Astrocyte of the cerebellum (primary cell): ENCODE measurements around the gene SHC4.
"Not testable (repeated sequence)": the region's sequence is repeated elsewhere in the genome, so short reads cannot be mapped to it uniquely, and the experiment has no call there.

ENCODE experiments used
- DNase-seq: peaks from one replicate; pipeline ENCODE4 v3.0.0-alpha.2; 2011; ENCODE audit warnings: low read depth
- H3K4me3 ChIP-seq: 2 replicates; pipeline ENCODE4 v1.5.1; 2011; ENCODE audit warnings: mild to moderate bottlenecking, low read depth, low read length, moderate library complexity
- CTCF ChIP-seq: IDR thresholded peaks from 2 replicates; pipeline ENCODE4 v1.5.1; 2012; ENCODE audit warnings: low read length, low read depth, moderate library complexity, mild to moderate bottlenecking; ENCODE audit errors: missing control alignments
- in situ Hi-C: cut with HindIII; loops from 2 replicates; pipeline ENCODE4 v1.10.0; 2017; ENCODE audit warnings: low sequenced_read_pairs

SHC4 gene

GRCh38 chr15:48916721-48917120 is 47.0 kb downstream of the SHC4 start:
- no peak for TF ChIP-seq CTCF
- no peak for DNase-seq
- in situ Hi-C loops, result no loop called here
- H3K4me3 ChIP-seq, result no peak overlapping the region

DNA sequence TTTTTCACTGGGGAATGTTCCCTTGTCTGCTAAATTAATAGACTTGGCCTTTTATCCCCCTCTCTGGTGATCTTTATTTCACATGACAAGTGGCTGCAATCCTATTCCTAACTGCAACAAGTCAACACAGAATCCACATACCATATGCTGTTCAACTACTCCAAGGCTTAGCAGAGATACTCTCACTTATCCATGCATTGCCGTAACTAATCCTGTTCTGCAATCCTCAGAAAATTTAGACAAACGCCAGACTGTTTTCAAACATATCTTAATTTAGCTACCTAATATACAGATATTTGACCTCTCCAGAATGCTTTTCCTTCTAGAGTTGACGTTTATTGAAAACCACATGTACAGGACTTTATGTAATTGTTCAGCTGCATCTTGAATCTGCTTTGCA is 47.9 kb downstream of the SHC4 start:
- H3K4me3 ChIP-seq, result no peak overlapping the region
- TF ChIP-seq CTCF, result no peak
- no peak for DNase-seq
- in situ Hi-C loops, result no loop called here

DNA sequence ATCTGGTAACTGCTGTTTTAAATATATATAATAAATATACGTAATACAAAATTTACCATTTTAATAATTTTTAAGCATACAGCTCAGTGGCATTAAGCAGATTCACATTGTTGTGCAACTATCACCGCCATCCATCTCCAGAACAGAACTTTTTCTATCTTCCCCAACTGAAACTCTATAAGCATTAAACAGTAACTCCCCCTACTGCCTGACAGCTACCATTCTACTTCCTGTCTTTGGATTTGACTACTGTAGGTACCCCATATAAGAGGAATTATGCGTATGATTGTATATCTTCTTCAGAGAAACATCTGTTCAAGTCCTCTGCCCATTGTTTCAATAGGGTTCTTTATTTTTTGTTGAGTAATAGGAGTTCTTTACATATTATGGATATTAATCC is 49.0 kb downstream of the SHC4 start:
- no peak for DNase-seq
- in situ Hi-C loops, result no loop called here
- no peak for TF ChIP-seq CTCF
- no peak overlapping the region for H3K4me3 ChIP-seq

DNA sequence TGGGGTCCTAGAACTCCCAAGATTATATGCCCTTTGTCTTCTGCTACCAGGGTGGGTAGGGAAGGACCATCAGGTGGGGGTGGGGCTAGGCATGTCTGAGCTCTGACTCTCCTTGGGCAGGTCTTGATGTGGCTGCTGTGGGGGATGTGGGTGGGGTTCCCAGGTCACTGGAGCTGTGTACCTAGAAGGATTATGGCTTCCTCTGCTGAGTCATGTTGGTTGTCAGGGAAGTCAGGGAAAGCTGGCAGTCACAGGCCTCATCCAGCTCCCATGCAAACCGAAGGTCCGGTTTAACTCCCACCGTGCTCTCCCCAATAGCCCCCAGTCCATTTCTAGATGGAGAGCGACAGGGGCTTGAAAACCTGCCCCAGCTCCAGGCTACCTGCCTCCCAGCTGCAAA is 50.6 kb downstream of the SHC4 start:
- no peak for DNase-seq
- no peak for TF ChIP-seq CTCF
- in situ Hi-C loops, result no loop called here
- H3K4me3 ChIP-seq, result no peak overlapping the region

GRCh38 chr15:48910554-48910953 is 53.2 kb downstream of the SHC4 start:
- DNase-seq, H3K4me3 ChIP-seq, in situ Hi-C loops: not testable (repeated sequence)

DNA sequence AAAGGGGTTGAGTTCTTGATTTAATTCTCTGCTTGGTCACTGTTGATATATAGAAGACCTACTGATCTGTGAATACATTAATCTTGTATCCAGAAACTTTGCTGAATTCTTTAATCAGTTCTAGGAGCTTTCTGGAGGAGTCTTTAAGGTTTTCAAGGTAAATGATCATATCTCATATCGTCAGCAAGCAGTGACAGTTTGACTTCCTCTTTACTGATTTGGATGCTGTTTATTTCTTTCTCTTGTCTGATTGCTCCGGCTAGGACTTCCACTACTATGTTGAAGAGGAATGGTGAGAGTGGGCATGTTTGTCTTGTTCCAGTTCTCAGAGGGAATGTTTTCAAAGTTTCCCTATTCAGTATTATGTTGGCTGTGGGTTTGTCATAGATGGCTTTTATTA is 54.4 kb downstream of the SHC4 start:
- in situ Hi-C loops, result not testable (repeated sequence)

GRCh38 chr15:48905847-48906246 is 57.9 kb downstream of the SHC4 start:
- no peak overlapping the region for H3K4me3 ChIP-seq
- in situ Hi-C loops, result no loop called here
- DNase-seq, result no peak
- no peak for TF ChIP-seq CTCF

More for the DNA sequence above, 54.4 kb downstream of the SHC4 start:
- not testable (repeated sequence) for H3K4me3 ChIP-seq, DNase-seq

- no peak for TF ChIP-seq CTCF
- DNase-seq, result no peak
- in situ Hi-C loops, result no loop called here
- no peak overlapping the region for H3K4me3 ChIP-seq
These were observed 58.5 kb downstream of the SHC4 start for GRCh38 chr15:48905216-48905615.
